Thymus (tissue), 11 donors: ENCODE results near the gene DNAI4. TPM values are rescaled to one million over a fixed set of nuclear protein-coding genes. Genes with fewer than 3 reads are reported as not detected.

Experiments
- DNase-seq, 9 donors: peaks; one replicate each; pipeline ENCODE4 v3.0.0-alpha.2; 2013; ENCODE audit warnings: low spot score in 9 of 9, low read depth in 6 of 9, missing footprints in 1 of 9
- H3K27ac ChIP-seq, 2 donors: one replicate each; pipeline ENCODE4 v1.5.1; 2013; ENCODE audit warnings: control low read depth in 1 of 2, low read depth in 1 of 2, low read length in 1 of 2, mild to moderate bottlenecking in 1 of 2, moderate library complexity in 1 of 2
- H3K27me3 ChIP-seq, 2 donors: one replicate each; pipeline ENCODE4 v1.5.1; 2013; ENCODE audit warnings: low read length in 1 of 2; ENCODE audit not compliant: control insufficient read depth in 2 of 2, insufficient read depth in 1 of 2
- H3K36me3 ChIP-seq, 2 donors: one replicate each; pipeline ENCODE4 v1.5.1; 2013; ENCODE audit warnings: low read length in 1 of 2, mild to moderate bottlenecking in 1 of 2, moderate library complexity in 1 of 2; ENCODE audit not compliant: control insufficient read depth in 2 of 2, insufficient read depth in 2 of 2
- H3K4me1 ChIP-seq, 2 donors: one replicate each; pipeline ENCODE4 v1.5.1; 2013; ENCODE audit warnings: low read length in 2 of 2; ENCODE audit not compliant: control insufficient read depth in 2 of 2, insufficient read depth in 2 of 2
- H3K4me3 ChIP-seq, 2 donors: one replicate each; pipeline ENCODE4 v1.5.1; 2013; ENCODE audit warnings: low read length in 2 of 2, control low read depth in 1 of 2, mild to moderate bottlenecking in 1 of 2
- H3K9me3 ChIP-seq, 2 donors: one replicate each; pipeline ENCODE4 v1.5.1; 2013; ENCODE audit warnings: low read length in 1 of 2, mild to moderate bottlenecking in 1 of 2; ENCODE audit not compliant: control insufficient read depth in 2 of 2, insufficient read depth in 1 of 2
- WGBS: extraction: QIAGEN DNeasy Blood & Tissue Kit; methylation state at CpG from one replicate; pipeline ENCODE4 v1.1.7; 2013; 5-methylcytosine and 5-hydroxymethylcytosine counted together
- polyA plus RNA-seq: library from polyadenylated mRNA; stranded (reverse); fragments of 200-250 nt; gene quantifications from one replicate; pipeline ENCODE4 v1.2.3, GENCODE V29; 2013
- total RNA-seq: library from RNA; stranded (reverse); fragments of 120-200 nt; gene quantifications from one replicate; pipeline ENCODE4 v1.2.4, GENCODE V29; 2013
- donor health status: healthy.

The DNAI4 gene
- total and polyA plus RNA-seq, 2 donors: 4.9 to 14.3 TPM

GRCh38 chr1:66867501-66867900 is 57.2 kb downstream of the DNAI4 start:
- Histone ChIP-seq H3K4me1 (no peaks in the 10 kb centered on the region), H3K4me3 (no peak overlapping the region), H3K27me3 (no peaks in the 10 kb centered on the region), H3K36me3 (no peaks in the 10 kb centered on the region), H3K27ac (no peak overlapping the region), H3K9me3 (no peaks in the 10 kb centered on the region)
- no peak for DNase-seq
- WGBS: 97% methylated on average over 2 of the region's 2 CpGs

GRCh38 chr1:66860529-66860928 is 64.1 kb downstream of the DNAI4 start:
- no peak overlapping the region for H3K4me3 ChIP-seq
- no peak overlapping the region for H3K27ac ChIP-seq
- no peaks in the 10 kb centered on the region for H3K27me3 ChIP-seq
- WGBS: 98% methylated on average over 3 of the region's 3 CpGs
- H3K36me3 ChIP-seq: no peaks in the 10 kb centered on the region
- no peak for DNase-seq
- H3K9me3 ChIP-seq: no peaks in the 10 kb centered on the region
- no peaks in the 10 kb centered on the region for H3K4me1 ChIP-seq

DNA sequence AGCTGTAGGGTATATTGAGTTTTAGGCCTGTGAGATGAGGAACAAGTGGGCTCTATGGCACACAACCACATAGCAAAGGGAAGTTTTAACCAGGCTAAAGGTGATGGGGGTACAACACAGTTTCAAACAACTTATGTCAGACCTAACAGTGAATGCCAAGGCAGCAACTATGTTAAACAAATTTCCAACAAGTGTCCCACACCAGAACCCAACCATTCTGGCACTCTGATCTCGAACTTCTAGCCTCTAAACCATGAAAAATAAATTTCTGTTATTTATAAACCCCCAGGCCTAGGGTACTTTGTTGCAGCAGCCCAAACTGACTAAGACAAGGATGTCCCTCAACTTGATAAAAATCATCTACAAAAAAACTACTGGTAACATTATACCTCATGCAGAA is 71.3 kb downstream of the DNAI4 start:
- Histone ChIP-seq H3K4me3 (no peak overlapping the region), H3K27ac (no peak overlapping the region), H3K36me3 (no peaks in the 10 kb centered on the region), H3K9me3 (no peaks in the 10 kb centered on the region), H3K4me1 (no peaks in the 10 kb centered on the region), H3K27me3 (no peaks in the 10 kb centered on the region)
- DNase-seq: no peak
- 92% methylated on average over 1 of the region's 1 CpG for WGBS

GRCh38 chr1:66852870-66853269 is 71.8 kb downstream of the DNAI4 start:
- Histone ChIP-seq H3K9me3 (no peaks in the 10 kb centered on the region), H3K27ac (no peak overlapping the region), H3K36me3 (no peaks in the 10 kb centered on the region), H3K4me3 (no peak overlapping the region), H3K4me1 (no peaks in the 10 kb centered on the region), H3K27me3 (no peaks in the 10 kb centered on the region)
- no peak for DNase-seq
- WGBS: 92% methylated on average over 2 of the region's 2 CpGs

- 99% methylated on average over 1 of the region's 1 CpG for WGBS
Observed at GRCh38 chr1:66850989-66851388, 73.7 kb downstream of the DNAI4 start.

DNA sequence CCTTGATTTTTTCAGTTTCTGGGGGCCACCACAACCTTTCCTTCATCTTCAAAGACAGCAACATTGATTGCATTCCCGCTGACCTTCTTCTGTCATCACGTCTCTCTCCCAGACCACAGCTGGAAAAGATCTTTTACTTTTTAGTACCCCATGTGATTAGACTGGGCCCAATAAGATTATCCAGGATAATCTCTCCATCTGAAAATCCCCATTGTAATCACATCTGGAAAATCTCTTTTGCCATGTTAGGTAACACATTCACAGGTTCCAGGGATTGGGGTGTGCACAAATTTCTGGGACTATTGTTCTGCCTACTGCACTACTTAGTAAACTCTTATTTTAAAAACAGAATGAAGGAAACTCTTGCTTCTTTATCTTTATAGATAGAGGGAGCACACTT is 76.5 kb downstream of the DNAI4 start:
- DNase-seq: no peak
- no peaks in the 10 kb centered on the region for H3K4me1 ChIP-seq
- H3K27me3 ChIP-seq: no peaks in the 10 kb centered on the region
- 98% methylated on average over 2 of the region's 2 CpGs for WGBS
- no peak overlapping the region for H3K4me3 ChIP-seq
- H3K9me3 ChIP-seq: no peaks in the 10 kb centered on the region
- no peaks in the 10 kb centered on the region for H3K36me3 ChIP-seq
- H3K27ac ChIP-seq: no peak overlapping the region

More at GRCh38 chr1:66850989-66851388, 73.7 kb downstream of the DNAI4 start:
- H3K36me3 ChIP-seq: no peaks in the 10 kb centered on the region
- H3K9me3 ChIP-seq: no peaks in the 10 kb centered on the region
- no peak for DNase-seq
- H3K27me3 ChIP-seq: no peaks in the 10 kb centered on the region
- no peak overlapping the region for H3K27ac ChIP-seq
- no peaks in the 10 kb centered on the region for H3K4me1 ChIP-seq
- no peak overlapping the region for H3K4me3 ChIP-seq

DNA sequence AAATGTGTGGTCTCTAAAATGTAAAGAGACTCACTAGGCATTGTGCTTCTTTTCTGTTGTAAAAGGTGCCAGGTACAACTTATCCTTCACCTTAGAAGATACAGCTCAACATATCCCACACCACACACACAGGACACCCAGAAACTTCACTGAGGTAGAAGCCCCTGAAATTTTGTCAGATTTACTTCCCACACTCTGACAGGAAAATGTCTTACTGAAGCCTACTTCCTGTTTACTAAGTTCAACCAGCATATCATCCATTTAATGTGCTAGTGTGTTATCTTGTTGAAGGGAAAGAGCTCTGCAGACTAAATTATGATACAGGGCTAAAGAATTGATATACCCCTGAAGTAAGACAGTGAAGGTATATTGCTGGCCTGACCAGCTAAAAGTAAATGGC is 83.7 kb downstream of the DNAI4 start:
- H3K4me3 ChIP-seq: no peak overlapping the region
- DNase-seq: peak in 8 of 9 donors; percentile 4 to 60 (median 12)
- H3K27me3 ChIP-seq: no peaks in the 10 kb centered on the region
- H3K27ac ChIP-seq: peak overlapping the region; percentile 67 to 89
- H3K9me3 ChIP-seq: no peaks in the 10 kb centered on the region
- peaks cover 0 to 6% of the 10 kb centered on the region in 2 donors for H3K4me1 ChIP-seq
- H3K36me3 ChIP-seq: no peaks in the 10 kb centered on the region

DNA sequence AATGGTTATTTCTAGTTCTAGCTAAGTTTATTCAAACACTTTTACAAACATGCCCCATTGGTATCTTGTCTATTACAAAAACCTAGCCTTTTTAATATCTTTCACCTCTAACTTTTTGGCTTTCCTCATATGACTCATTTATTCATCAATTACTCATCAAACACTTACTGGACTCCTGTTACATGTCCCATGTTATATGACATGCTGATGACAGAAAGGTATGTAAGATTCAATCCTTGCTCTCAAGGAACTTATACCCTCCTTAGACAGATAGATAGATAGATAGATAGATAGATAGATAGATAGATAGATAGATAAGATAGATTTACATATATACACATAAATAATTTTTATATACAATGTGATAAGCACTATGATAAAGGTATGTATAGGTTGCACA is 89.7 kb downstream of the DNAI4 start:
- H3K4me3 ChIP-seq: no peak overlapping the region
- H3K9me3 ChIP-seq: no peaks in the 10 kb centered on the region
- H3K4me1 ChIP-seq: no peaks in the 10 kb centered on the region
- no peaks in the 10 kb centered on the region for H3K36me3 ChIP-seq
- H3K27ac ChIP-seq: no peak overlapping the region
- DNase-seq: no peak
- H3K27me3 ChIP-seq: no peaks in the 10 kb centered on the region

DNA sequence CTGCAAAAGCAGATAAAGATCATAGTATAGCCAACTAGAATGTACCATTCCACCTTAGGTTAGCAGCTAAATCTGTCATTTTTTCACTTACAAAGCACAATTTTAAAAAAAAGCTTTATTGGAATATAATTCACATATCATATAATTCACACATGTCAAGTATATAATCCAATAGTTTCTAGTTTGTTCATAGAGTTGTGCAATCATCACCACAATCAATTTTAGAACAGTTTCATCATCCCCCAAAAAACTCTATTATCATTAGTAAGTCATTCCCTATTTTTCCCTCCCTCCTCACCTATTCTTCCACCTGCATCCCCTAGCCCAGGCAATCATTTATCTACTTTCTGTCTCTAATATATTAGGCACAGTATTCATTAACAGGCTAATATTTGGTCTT is 91.5 kb downstream of the DNAI4 start:
- H3K9me3 ChIP-seq: no peaks in the 10 kb centered on the region
- H3K27me3 ChIP-seq: no peaks in the 10 kb centered on the region
- H3K4me3 ChIP-seq: no peak overlapping the region
- no peak for DNase-seq
- H3K36me3 ChIP-seq: no peaks in the 10 kb centered on the region
- H3K4me1 ChIP-seq: no peaks in the 10 kb centered on the region
- no peak overlapping the region for H3K27ac ChIP-seq
